Lung (tissue), 12 donors: ENCODE data around the gene SDCBP2. TPM values are rescaled to one million over a fixed set of nuclear protein-coding genes. Genes with fewer than 3 reads are reported as not detected.

Experiments
- ATAC-seq: fragments of 200-7000 bp; cut with Tn5 transposase; one replicate; pipeline ENCODE4 v1.9.1; 2020; ENCODE audit warnings: moderate number of reproducible peaks; ENCODE audit not compliant: insufficient read depth, low FRiP score
- DNase-seq, 3 donors: peaks; one replicate each; pipeline ENCODE4 v3.0.0-alpha.2; 2013 to 2017
- H3K27ac ChIP-seq, 2 donors: one replicate each; pipeline ENCODE4 v1.5.1; 2013; ENCODE audit warnings: mild to moderate bottlenecking in 2 of 2, moderate library complexity in 2 of 2, control low read depth in 1 of 2, inconsistent platforms in 1 of 2, low read depth in 1 of 2, low read length in 1 of 2
- H3K27me3 ChIP-seq, 3 donors: one replicate each; pipeline ENCODE4 v1.5.1; 2013; ENCODE audit warnings: low read length in 2 of 3; ENCODE audit not compliant: control insufficient read depth in 3 of 3, insufficient read depth in 3 of 3
- H3K36me3 ChIP-seq, 4 donors: one replicate each; pipeline ENCODE4 v1.5.1; 2013; ENCODE audit warnings: low read length in 4 of 4, mild to moderate bottlenecking in 1 of 4, moderate library complexity in 1 of 4; ENCODE audit not compliant: control insufficient read depth in 4 of 4, insufficient read depth in 4 of 4
- H3K4me1 ChIP-seq, 5 donors: one replicate each; pipeline ENCODE4 v1.5.1; 2013; ENCODE audit warnings: low read length in 5 of 5, mild to moderate bottlenecking in 2 of 5, moderate library complexity in 1 of 5; ENCODE audit not compliant: control insufficient read depth in 5 of 5, insufficient read depth in 5 of 5
- H3K4me3 ChIP-seq: one replicate; pipeline ENCODE4 v1.5.1; 2013; ENCODE audit warnings: mild to moderate bottlenecking, control low read depth, moderate library complexity
- H3K9ac ChIP-seq, 2 donors: one replicate each; pipeline ENCODE4 v1.5.1; 2013; ENCODE audit warnings: low read length in 2 of 2, control low read depth in 1 of 2; ENCODE audit not compliant: insufficient read depth in 1 of 2
- H3K9me3 ChIP-seq, 4 donors: one replicate each; pipeline ENCODE4 v1.5.1; 2013; ENCODE audit warnings: low read length in 3 of 4, mild to moderate bottlenecking in 1 of 4, moderate library complexity in 1 of 4; ENCODE audit not compliant: control insufficient read depth in 4 of 4, insufficient read depth in 3 of 4
- WGBS, 2 donors: extraction: QIAGEN DNeasy Blood & Tissue Kit; methylation state at CpG; one replicate each; pipeline ENCODE4 v1.1.7; 2013; 5-methylcytosine and 5-hydroxymethylcytosine counted together
- polyA plus RNA-seq, 2 donors: library from polyadenylated mRNA; stranded (reverse); fragments of 200-250 nt; gene quantifications; one replicate each; pipeline ENCODE4 v1.2.1, GENCODE V29; 2013
- total RNA-seq, 2 donors: library from RNA; depleted of rRNA in 1 of 2; stranded (reverse); fragments of >200 nt in 1 of 2; gene quantifications; one replicate each; pipeline ENCODE4 v1.2.1, GENCODE V29; 2014 to 2021
- TF ChIP-seq, protein P1 (sequence below): IDR thresholded peaks from 2 replicates; pipeline ENCODE4 v1.5.1; 2012; ENCODE audit warnings: mild to moderate bottlenecking; ENCODE audit errors: control extremely low read depth, extremely low read depth
- donor health status: control.
- donor health status: control.
- donor health status: Bipolar disorder and iron deficiency.
- donor health status: healthy.
- donor health status: DM: yes; HTN: yes; CAD: no.

The SDCBP2 gene
- total and polyA plus RNA-seq, 4 donors: 3.5 to 18.1 (median 12.5) TPM

DNA sequence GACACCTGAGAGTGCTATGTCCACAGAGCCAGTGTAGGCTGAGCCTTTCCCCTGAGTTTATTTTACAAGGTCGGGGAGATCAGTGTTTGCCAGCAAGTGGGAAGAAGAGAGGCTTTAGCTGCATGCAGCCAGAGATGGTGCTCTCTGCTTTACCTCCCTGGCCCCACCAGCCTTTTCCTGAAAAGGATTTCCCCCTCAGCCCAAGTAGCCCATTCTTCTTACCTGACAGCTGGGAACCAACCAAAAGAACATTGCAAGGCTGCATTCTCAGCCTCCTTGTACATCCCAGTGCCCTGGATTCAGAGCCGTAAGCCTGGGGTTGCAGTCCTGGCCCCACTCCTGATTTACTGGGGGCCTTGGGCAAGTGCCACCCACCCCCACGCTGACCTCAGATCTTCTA, 46.0 kb downstream of the SDCBP2 start:
- H3K4me3 ChIP-seq: no peak overlapping the region
- H3K27me3 ChIP-seq: peaks cover 0 to 2% (median 0%) of the 10 kb centered on the region in 3 donors
- H3K4me1 ChIP-seq: peaks cover 0 to 18% (median 7%) of the 10 kb centered on the region in 5 donors
- WGBS, 2 donors: 65 to 75% methylated on average over 3 of the region's 3 CpGs
- H3K9ac ChIP-seq: no peak overlapping the region
- no peak overlapping the region for H3K27ac ChIP-seq
- no peak for ATAC-seq
- TF ChIP-seq, protein P1, sequence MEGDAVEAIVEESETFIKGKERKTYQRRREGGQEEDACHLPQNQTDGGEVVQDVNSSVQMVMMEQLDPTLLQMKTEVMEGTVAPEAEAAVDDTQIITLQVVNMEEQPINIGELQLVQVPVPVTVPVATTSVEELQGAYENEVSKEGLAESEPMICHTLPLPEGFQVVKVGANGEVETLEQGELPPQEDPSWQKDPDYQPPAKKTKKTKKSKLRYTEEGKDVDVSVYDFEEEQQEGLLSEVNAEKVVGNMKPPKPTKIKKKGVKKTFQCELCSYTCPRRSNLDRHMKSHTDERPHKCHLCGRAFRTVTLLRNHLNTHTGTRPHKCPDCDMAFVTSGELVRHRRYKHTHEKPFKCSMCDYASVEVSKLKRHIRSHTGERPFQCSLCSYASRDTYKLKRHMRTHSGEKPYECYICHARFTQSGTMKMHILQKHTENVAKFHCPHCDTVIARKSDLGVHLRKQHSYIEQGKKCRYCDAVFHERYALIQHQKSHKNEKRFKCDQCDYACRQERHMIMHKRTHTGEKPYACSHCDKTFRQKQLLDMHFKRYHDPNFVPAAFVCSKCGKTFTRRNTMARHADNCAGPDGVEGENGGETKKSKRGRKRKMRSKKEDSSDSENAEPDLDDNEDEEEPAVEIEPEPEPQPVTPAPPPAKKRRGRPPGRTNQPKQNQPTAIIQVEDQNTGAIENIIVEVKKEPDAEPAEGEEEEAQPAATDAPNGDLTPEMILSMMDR: no peak
- no peak for DNase-seq
- H3K9me3 ChIP-seq: no peaks in the 10 kb centered on the region
- no peaks in the 10 kb centered on the region for H3K36me3 ChIP-seq

DNA sequence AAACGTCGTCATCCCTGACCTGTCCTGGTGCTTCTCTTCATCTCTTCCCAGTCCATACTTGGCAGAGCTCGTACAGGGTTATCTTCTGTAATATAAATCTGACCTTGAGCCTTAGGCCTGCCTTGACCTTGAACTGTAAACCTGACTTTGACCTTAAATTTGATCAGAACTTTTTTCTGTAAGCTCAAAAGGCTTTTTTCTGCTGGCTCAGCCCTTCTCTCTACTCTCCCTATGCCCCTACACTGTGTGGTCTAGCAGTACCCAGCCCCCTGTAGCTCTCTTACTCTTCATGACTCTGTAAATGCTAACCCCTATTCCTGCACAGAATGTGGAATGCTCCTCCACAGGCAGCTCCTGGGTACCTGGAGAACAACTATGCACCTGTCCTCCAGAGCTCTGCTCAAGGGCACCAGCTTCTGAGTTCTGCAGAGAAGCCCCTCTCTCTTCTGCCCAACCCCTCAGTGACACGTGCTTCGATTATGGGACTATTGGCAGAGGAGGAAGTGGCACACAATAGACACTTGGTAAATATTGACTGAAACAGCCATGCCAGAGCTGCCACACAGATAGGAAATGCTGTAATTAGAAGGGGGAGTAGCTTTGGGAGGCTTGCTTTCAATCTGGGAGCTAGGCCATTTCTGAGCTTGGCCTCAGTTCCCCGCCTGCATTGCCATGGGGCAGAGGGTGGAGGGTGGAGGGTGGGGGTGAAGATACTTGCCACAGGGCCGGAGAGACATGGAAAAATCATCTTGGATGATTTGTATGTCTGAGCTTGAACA, 47.5 kb downstream of the SDCBP2 start:
- no peak overlapping the region for H3K9ac ChIP-seq
- H3K4me1 ChIP-seq: peaks cover 0 to 18% (median 7%) of the 10 kb centered on the region in 5 donors
- no peak overlapping the region for H3K27ac ChIP-seq
- no peak for ATAC-seq
- no peaks in the 10 kb centered on the region for H3K27me3 ChIP-seq
- DNase-seq: no peak
- no peak overlapping the region for H3K4me3 ChIP-seq
- peaks cover 0 to 2% (median 0%) of the 10 kb centered on the region in 4 donors for H3K9me3 ChIP-seq
- TF ChIP-seq, protein P1: no peak
- H3K36me3 ChIP-seq: no peaks in the 10 kb centered on the region
- 66 to 69% methylated on average over 7 of the region's 7 CpGs for WGBS, 2 donors

DNA sequence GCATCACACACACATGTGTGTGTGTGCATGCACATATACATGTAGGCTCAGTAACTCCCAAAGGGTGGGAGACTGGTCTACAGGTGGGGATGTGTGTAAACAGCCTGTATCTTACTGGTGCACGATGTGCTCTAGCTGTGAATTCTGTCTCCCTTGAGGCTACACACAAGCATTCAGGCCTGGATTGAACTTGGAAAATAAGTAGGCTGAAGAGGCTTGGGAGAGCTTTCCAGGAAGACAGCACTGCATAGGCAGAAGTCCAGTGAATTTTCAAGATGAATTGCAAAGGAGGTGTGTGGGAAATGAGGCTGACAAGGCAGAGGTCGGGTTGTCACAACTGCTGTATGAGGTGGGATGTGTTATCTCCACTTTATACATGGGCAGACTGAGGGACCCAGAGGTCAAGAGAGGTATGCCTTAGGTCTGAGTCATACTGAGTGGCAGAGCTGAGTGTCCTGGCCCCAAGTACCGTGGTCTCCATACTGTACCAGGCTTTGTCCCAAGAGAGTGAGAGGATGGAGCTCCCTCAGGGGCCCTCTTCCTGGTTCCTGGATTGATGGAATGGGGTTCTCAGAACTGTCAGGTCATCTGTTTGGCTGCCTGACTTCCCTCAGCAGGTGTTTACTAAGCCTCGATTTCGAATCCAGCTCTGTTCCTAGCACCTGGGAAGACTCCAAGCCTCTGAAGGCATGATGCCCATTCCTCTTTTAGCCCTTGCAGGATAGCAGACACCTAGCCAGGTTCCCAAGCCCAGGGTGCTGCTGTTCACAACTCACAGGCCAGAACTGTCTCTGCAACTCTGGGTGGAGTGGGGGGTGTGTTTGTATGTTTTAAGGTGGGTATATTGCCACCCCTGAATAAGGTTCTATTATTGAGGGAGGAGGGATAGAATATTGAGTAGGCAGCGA, 48.5 kb downstream of the SDCBP2 start:
- 80 to 82% methylated on average over 6 of the region's 6 CpGs for WGBS, 2 donors
- H3K4me3 ChIP-seq: no peak overlapping the region
- TF ChIP-seq, protein P1: no peak
- ATAC-seq (no peak), DNase-seq (no peak)
- no peaks in the 10 kb centered on the region for H3K27me3 ChIP-seq
- H3K36me3 ChIP-seq: no peaks in the 10 kb centered on the region
- H3K27ac ChIP-seq: no peak overlapping the region
- peaks cover 0 to 2% (median 0%) of the 10 kb centered on the region in 4 donors for H3K9me3 ChIP-seq
- peaks cover 0 to 18% (median 7%) of the 10 kb centered on the region in 5 donors for H3K4me1 ChIP-seq
- H3K9ac ChIP-seq: no peak overlapping the region
